Heart right ventricle (tissue), 16 donors: Measurements from ENCODE around the gene TSC22D1. TPM values are rescaled to one million over a fixed set of nuclear protein-coding genes. Genes with fewer than 3 reads are reported as not detected.

Experiments
- ATAC-seq, 8 donors: fragments of 200-7000 bp; cut with Tn5 transposase; one replicate each; pipeline ENCODE4 v1.9.1; 2020; ENCODE audit warnings: mild to moderate bottlenecking in 8 of 8, moderate library complexity in 8 of 8, moderate number of reproducible peaks in 1 of 8
- DNase-seq, 2 donors: peaks; one replicate each; pipeline ENCODE4 v3.0.0-alpha.2; 2020
- H3K27ac ChIP-seq, 10 donors: fragments of 200-600 bp; sonication (generic) in 2 of 10; one replicate each; pipeline versions ENCODE4 v1.5.0 to v1.8.0; 2020 to 2022; ENCODE audit warnings: mild to moderate bottlenecking in 3 of 10
- H3K27me3 ChIP-seq, 7 donors: fragments of 200-600 bp; one replicate each; pipeline ENCODE4 v1.8.0; 2021 to 2022; ENCODE audit warnings: mild to moderate bottlenecking in 2 of 7
- H3K36me3 ChIP-seq, 9 donors: fragments of 200-600 bp; sonication (generic) in 1 of 9; one replicate each; pipeline versions ENCODE4 v1.5.0 to v1.8.0; 2020 to 2022; ENCODE audit warnings: mild to moderate bottlenecking in 2 of 9
- H3K4me1 ChIP-seq, 9 donors: fragments of 200-600 bp; sonication (generic) in 1 of 9; one replicate each; pipeline versions ENCODE4 v1.5.0 to v1.8.0; 2020 to 2022; ENCODE audit warnings: mild to moderate bottlenecking in 4 of 9
- H3K4me3 ChIP-seq, 10 donors: fragments of 200-600 bp; sonication (generic) in 2 of 10; one replicate each; pipeline versions ENCODE4 v1.5.0 to v1.8.0; 2020 to 2022; ENCODE audit warnings: mild to moderate bottlenecking in 7 of 10, moderate library complexity in 2 of 10
- H3K9me3 ChIP-seq, 11 donors: fragments of 200-600 bp in 10 of 11; sonication (generic) in 2 of 11; one replicate each; pipeline versions ENCODE4 v1.5.0 to v1.8.0; 2013 to 2022; ENCODE audit warnings: mild to moderate bottlenecking in 2 of 11, control low read depth in 1 of 11, moderate library complexity in 1 of 11
- WGBS, 2 donors: extraction: QIAGEN DNeasy Blood & Tissue Kit; methylation state at CpG; one replicate each; pipeline ENCODE4 v1.1.7; 2013; ENCODE audit warnings: inconsistent platforms in 1 of 2; 5-methylcytosine and 5-hydroxymethylcytosine counted together
- intact Hi-C, 10 donors: fragments of 100-400 bp; cut with DNase I; formaldehyde crosslinking; loops; one replicate each; pipeline versions ENCODE4 v1.11.1 to v1.14.2; 2022
- polyA plus RNA-seq, 2 donors: library from polyadenylated mRNA; stranded (reverse); fragments of 200-250 nt; gene quantifications; one replicate each; pipeline ENCODE4 v1.2.3, GENCODE V29; 2013
- total RNA-seq, 10 donors: library from RNA; stranded (reverse); fragmentation: NEBNext Ultra II Directional in 3 of 10; extraction: Animal tissue kit (Norgen Biotek cat#: 25700) in 3 of 10; gene quantifications; one replicate each; pipeline versions ENCODE4 v1.2.1 to v1.2.4, GENCODE V29; 2021 to 2023
- TF ChIP-seq, protein P1 (sequence below), 9 donors: fragments of 200-600 bp; sonication (generic) in 2 of 9; IDR thresholded peaks; one replicate each; pipeline versions ENCODE4 v1.5.0 to v1.8.0; 2021 to 2022; ENCODE audit warnings: antibody characterized with exemption in 9 of 9, mild to moderate bottlenecking in 5 of 9, moderate library complexity in 1 of 9
- donor health status: Arrhythmogenic right ventricular cardiomyopathy.
- donor health status: ischemic (EF 13 %, LVEDD 7.1; RV severe dilation, severe dysfunction).
- donor health status: healthy with polysubstance abuse.
- donor health status: DM: no; HTN: yes; CAD: no.
- donor health status: DM: no; HTN: no; CAD: no.
- donor health status: ischemic (EF 25% LVEDD 6.9; RV normal size, moderate dysfunction).
- donor health status: ischemic (EF 25% LVEDD 5.7; RV mildly dilated, moderate dysfunction).
- donor health status: healthy.
- donor health status: DM: yes; HTN: yes; CAD: no.
- donor health status: Ischemic cardiomyopathy.
- donor health status: ischemic (EF 35%, LVEDD 5.7; RV mildly dilated, moderate dysfunction).
- donor health status: nonischemic (EF 11% LVEDD 7.7; RV severe dilation, severe dysfunction).
- donor health status: DM: yes; HTN: yes; CAD: no.
- donor health status: PGD.
- donor health status: ischemic (EF 29% LVEDD 5.4; RV normal size, mild dysfunction).
- donor health status: nonischemic (EF 23%, LVEDD 6.1; RV moderate dilation, normal function).

The TSC22D1 gene
- total and polyA plus RNA-seq, 12 donors = 48.5 to 200 (median 113) TPM

DNA sequence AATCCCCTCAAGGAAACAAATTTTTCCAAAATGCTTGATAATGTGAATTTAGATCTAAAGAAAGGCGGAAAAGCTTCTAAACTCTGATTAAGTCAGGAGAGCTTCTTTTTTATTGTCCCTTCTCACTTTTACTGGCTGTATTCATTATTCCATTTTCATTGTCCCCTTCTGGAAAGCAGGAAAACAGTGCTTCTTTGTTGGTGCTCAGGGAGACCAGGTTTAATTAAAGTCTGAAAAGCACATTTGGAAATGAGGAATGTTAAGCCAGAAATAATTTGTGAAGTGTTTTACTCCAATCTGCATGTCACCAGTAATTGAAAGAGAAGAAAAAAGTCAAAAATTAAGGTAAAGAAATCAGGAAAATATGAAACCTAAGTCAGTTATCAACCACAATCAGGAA is 43.5 kb upstream of the TSC22D1 start:
- no peaks in the 10 kb centered on the region for H3K36me3 ChIP-seq
- H3K27ac ChIP-seq = no peak overlapping the region
- no peaks in the 10 kb centered on the region for H3K9me3 ChIP-seq
- peaks cover 0 to 6% (median 0%) of the 10 kb centered on the region in 9 donors for H3K4me1 ChIP-seq
- no peaks in the 10 kb centered on the region for H3K27me3 ChIP-seq
- TF ChIP-seq, protein P1, sequence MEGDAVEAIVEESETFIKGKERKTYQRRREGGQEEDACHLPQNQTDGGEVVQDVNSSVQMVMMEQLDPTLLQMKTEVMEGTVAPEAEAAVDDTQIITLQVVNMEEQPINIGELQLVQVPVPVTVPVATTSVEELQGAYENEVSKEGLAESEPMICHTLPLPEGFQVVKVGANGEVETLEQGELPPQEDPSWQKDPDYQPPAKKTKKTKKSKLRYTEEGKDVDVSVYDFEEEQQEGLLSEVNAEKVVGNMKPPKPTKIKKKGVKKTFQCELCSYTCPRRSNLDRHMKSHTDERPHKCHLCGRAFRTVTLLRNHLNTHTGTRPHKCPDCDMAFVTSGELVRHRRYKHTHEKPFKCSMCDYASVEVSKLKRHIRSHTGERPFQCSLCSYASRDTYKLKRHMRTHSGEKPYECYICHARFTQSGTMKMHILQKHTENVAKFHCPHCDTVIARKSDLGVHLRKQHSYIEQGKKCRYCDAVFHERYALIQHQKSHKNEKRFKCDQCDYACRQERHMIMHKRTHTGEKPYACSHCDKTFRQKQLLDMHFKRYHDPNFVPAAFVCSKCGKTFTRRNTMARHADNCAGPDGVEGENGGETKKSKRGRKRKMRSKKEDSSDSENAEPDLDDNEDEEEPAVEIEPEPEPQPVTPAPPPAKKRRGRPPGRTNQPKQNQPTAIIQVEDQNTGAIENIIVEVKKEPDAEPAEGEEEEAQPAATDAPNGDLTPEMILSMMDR (IDR thresholded peaks at IDR 0.05) = no peak
- WGBS, 2 donors = 97 to 98% methylated on average over 1 of the region's 1 CpG
- intact Hi-C loops = loop anchor here in 1 of 10 donors (10.0 kb wide), 1 partner anchor 95 kb away; no protein-coding TSS in a partner anchor
- no peak for DNase-seq
- H3K4me3 ChIP-seq = no peak overlapping the region
- no peak for ATAC-seq

DNA sequence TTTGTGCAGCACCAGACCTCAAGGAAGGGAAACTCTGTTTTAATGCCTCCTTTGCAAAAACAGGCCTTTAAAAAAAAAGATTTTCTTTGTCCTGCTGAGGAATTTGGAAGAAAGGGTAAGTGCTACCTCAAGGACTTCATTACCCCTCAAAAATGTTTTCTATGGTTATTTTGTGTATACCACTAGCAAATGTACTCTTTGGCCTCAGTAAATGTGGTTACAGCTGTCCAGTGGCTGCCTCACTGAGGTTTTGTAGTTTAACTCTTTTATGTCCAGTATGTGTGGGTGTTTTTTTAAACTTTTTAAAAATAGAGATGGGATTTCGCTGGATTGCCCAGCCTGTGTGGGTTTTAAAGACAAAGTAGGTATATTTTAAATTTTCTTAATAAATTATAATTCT is 42.2 kb upstream of the TSC22D1 start:
- no peak overlapping the region for H3K27ac ChIP-seq
- DNase-seq (no peak), ATAC-seq (no peak)
- peaks cover 0 to 6% (median 0%) of the 10 kb centered on the region in 9 donors for H3K4me1 ChIP-seq
- H3K4me3 ChIP-seq = no peak overlapping the region
- H3K27me3 ChIP-seq = no peaks in the 10 kb centered on the region
- WGBS, 2 donors = 73% methylated on average over 1 of the region's 1 CpG
- intact Hi-C loops = no loop called here
- TF ChIP-seq, protein P1 (IDR thresholded peaks at IDR 0.05) = no peak
- H3K9me3 ChIP-seq = no peaks in the 10 kb centered on the region
- H3K36me3 ChIP-seq = no peaks in the 10 kb centered on the region

DNA sequence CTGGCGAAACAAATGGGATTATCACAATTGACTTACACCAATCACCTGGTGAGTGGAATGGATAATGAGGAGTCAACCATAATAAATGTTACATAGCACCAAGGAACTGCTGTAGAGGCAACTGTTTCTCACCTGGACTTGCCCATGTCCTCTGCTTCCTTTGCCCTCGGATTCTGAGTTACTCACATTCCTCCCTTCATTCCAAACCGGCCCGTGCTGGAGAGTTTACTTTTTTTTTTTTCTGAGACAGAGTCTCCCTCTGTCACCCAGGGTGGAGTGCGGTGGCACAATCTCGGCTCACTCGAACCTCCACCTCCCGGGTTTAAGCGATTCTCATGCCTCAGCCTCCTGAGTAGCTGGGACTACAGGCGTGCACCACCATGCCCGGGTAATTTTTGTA is 41.5 kb upstream of the TSC22D1 start:
- WGBS, 2 donors = 75 to 78% methylated on average over 11 of the region's 11 CpGs
- TF ChIP-seq, protein P1 (IDR thresholded peaks at IDR 0.05) = no peak
- Histone ChIP-seq H3K4me1 (peaks cover 0 to 6% (median 0%) of the 10 kb centered on the region in 9 donors), H3K9me3 (no peaks in the 10 kb centered on the region), H3K27ac (no peak overlapping the region), H3K36me3 (no peaks in the 10 kb centered on the region), H3K4me3 (no peak overlapping the region), H3K27me3 (no peaks in the 10 kb centered on the region)
- DNase-seq = no peak
- intact Hi-C loops = no loop called here
- no peak for ATAC-seq

DNA sequence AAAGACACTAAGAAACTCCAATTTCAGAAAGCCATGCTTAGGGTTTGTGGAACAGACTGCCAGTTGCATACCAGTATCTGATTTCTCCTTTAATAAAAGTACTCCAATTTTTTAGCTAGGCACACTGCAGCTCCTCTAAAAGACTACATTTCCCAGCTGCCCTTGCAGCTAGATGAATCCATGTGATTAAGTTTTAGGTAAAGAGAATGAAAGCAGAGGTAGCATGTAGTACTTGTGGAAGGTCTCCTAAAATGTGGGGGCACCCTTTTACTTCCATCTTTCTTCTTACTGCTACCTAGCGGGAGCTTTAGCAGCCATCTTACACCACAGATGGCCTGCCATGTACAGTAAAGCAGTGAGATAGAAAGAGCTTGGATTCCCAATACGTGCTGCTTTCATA is 33.0 kb upstream of the TSC22D1 start:
- 88% methylated on average over 2 of the region's 2 CpGs for WGBS, 2 donors
- TF ChIP-seq, protein P1 (IDR thresholded peaks at IDR 0.05) = no peak
- Histone ChIP-seq H3K36me3 (no peaks in the 10 kb centered on the region), H3K9me3 (peaks cover 0 to 22% (median 6%) of the 10 kb centered on the region in 11 donors), H3K27me3 (no peaks in the 10 kb centered on the region), H3K4me1 (no peaks in the 10 kb centered on the region), H3K27ac (no peak overlapping the region), H3K4me3 (no peak overlapping the region)
- intact Hi-C loops = no loop called here
- ATAC-seq (no peak), DNase-seq (no peak)
